HG03460 (cell line): ENCODE results near the gene ERCC6L.

Experiments
- ATAC-seq: cut with Tn5 transposase; IDR thresholded peaks from one replicate; pipeline ENCODE4 v1.9.1; 2021; ENCODE audit not compliant: unreplicated experiment

The ERCC6L gene

DNA sequence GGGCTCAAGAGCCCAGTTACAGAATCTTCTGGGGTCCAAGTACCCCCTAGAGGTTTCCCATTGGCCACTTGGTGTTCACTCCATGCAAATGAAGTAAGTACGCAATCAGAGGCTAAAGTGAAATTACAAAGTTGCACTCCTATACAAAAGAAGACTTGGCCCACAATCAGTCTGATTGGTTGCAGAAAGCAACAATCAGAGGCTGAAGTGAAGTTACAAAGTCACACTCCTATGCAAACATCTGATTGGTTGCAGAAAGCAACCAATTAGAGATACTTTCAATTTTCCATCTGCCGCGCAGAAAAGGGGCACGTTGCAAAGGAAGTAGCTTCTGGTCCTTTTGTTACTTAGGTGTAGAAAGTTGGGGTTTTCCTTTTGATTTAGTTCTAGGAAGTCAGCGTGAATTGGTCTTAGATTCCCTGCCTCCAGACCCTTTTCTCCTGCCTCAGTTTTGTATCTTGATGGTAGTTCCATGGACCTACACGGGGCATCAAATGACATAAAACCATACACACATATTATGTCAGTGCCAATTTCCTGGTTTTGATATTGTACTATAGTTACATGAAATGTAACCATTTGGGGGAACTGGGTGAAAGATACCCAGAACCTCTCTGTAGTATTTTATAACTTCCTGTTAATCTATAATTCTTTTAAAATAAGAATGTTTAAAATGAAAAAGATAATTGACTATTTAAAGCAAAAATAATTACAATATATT lies 69.7 kb downstream of the ERCC6L start:
- no peak for ATAC-seq

DNA sequence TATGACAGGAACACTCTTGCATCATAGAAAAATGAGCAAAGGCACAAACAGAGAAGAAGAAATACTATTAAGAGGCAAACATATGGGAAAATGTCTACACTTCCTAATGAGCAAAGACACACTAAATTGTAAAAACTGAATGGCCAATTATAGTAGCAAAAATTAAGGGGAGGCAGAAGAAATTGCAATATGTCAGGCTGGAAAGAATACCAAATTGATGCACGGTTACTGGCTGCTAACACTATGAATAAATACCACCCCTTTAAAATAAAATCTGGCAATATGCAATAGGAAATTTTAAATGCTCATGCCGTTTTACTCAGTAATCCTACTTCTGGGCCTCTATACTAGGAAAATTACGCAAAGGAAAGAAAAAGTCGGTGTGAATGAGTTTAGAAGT lies 73.3 kb downstream of the ERCC6L start:
- no peak for ATAC-seq

DNA sequence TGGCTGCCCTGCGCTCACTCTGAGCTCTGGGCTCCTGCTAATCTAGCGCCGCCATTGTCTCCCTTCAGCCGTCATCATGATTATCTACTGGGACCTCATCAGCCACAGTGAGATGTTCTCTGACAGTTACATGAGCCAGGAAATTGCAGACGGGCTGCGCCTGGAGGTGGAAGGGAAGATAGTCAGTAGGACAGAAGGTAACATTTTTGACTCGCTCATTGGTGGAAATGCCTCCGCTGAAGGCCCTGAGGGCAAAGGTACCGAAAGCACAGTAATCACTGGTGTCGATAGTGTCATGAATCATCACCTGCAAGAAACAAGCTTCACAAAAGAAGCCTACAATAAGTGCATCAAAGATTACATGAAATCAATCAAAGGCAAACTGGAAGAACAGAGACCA lies 79.1 kb downstream of the ERCC6L start:
- ATAC-seq: no peak

DNA sequence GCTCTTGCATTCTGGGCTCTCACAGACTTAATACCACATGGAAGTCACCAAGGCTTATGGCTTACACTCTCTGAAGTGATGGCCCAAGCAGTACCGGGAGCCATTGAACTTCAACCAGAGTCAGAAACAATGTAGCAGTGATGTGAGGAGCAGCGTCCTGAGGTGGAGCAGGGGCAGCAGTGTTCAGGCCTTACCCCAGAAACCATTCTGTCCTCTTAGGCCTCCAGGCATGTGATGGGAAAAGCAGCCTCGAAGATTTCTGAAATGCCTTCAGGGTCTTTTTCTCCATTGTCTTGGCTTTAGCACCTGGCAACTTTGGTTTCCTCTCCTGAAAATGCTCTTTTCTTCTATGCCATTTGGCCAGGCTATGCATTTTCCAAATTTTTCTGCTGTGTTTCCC lies 80.1 kb downstream of the ERCC6L start:
- ATAC-seq: no peak
